ENCODE data around the gene DACT1. TPM values are rescaled to one million over a fixed set of nuclear protein-coding genes. Genes with fewer than 3 reads are reported as not detected.

Gene DACT1
- total RNA-seq, 2 donors from 2014 or later = 36.1 to 50.9 TPM

DNA sequence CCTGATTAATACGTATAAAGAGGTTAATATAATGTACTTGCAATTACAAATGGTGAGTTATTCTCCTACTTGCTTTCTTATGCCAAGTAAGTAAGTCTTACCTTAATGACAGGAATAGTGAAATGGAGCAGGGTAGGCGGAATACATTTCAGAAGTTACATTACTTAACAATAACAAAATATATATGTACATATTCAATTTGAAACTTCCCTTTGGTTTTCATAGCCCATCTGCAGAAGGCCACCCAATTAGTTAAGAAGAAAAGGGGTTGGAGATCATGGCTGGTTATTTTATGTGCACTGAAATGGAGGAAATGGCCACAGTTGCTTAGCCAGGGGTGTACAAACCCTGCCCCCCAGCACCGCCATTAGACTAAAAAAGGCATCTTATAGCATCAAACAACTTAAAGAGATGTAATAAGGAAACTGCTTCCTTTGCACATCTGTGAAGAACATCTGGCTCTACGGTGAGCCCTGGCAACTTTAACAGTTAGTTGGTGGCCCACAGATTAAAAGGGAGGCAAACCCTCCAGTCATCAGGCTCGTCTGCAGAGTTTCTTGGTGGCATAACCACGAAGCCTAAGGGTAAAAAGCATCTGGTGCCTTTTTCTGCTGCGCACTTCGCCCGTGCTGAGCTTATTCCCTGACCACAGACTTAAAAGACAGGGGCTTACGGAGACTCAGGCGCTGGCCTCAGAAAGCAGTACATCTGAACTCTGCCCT is 38.8 kb upstream of the DACT1 start:
- H3K9me3 ChIP-seq = no peaks in the 10 kb centered on the region
- TF ChIP-seq CTCF (IDR thresholded peaks at IDR 0.05) = no peak
- ATAC-seq (ENCODE audit: insufficient number of reproducible peaks, low FRiP score, low read depth) (no peak), DNase-seq (ENCODE audit: low spot score) (no peak)
- H3K36me3 ChIP-seq = no peaks in the 10 kb centered on the region
- no peak overlapping the region for H3K27ac ChIP-seq
- no peak overlapping the region for H3K4me3 ChIP-seq
- H3K27me3 ChIP-seq (replicated peaks; ENCODE audit: insufficient read depth) = no peaks in the 10 kb centered on the region
- no peaks in the 10 kb centered on the region for H3K4me1 ChIP-seq (ENCODE audit: control insufficient read depth in 1 of 2, low read depth in 2 of 2)

- DNase-seq (ENCODE audit: low spot score) (no peak), ATAC-seq (ENCODE audit: insufficient number of reproducible peaks, low FRiP score, low read depth) (no peak)
- H3K27ac ChIP-seq = no peak overlapping the region
- H3K4me3 ChIP-seq = no peak overlapping the region
- TF ChIP-seq CTCF (IDR thresholded peaks at IDR 0.05) = no peak
- H3K36me3 ChIP-seq = no peaks in the 10 kb centered on the region
- no peaks in the 10 kb centered on the region for H3K27me3 ChIP-seq (replicated peaks; ENCODE audit: insufficient read depth)
- no peaks in the 10 kb centered on the region for H3K9me3 ChIP-seq
- no peaks in the 10 kb centered on the region for H3K4me1 ChIP-seq (ENCODE audit: control insufficient read depth in 1 of 2, low read depth in 2 of 2)
Observed at GRCh38 chr14:58599707-58600106, 38.1 kb upstream of the DACT1 start.

GRCh38 chr14:58605465-58605864 is 32.3 kb upstream of the DACT1 start:
- H3K4me3 ChIP-seq = no peak overlapping the region
- TF ChIP-seq CTCF (IDR thresholded peaks at IDR 0.05) = no peak
- ATAC-seq (ENCODE audit: insufficient number of reproducible peaks, low FRiP score, low read depth) (no peak), DNase-seq (ENCODE audit: low spot score) (no peak)
- H3K27ac ChIP-seq = no peak overlapping the region
- no peaks in the 10 kb centered on the region for H3K4me1 ChIP-seq (ENCODE audit: control insufficient read depth in 1 of 2, low read depth in 2 of 2)
- H3K27me3 ChIP-seq (replicated peaks; ENCODE audit: insufficient read depth) = no peaks in the 10 kb centered on the region
- H3K36me3 ChIP-seq = no peaks in the 10 kb centered on the region
- no peaks in the 10 kb centered on the region for H3K9me3 ChIP-seq

GRCh38 chr14:58607131-58607951 is 30.4 kb upstream of the DACT1 start:
- Histone ChIP-seq H3K27ac (no peak overlapping the region), H3K36me3 (no peaks in the 10 kb centered on the region), H3K4me1 (ENCODE audit: control insufficient read depth in 1 of 2, low read depth in 2 of 2) (no peaks in the 10 kb centered on the region), H3K27me3 (replicated peaks; ENCODE audit: insufficient read depth) (no peaks in the 10 kb centered on the region), H3K9me3 (no peaks in the 10 kb centered on the region), H3K4me3 (no peak overlapping the region)
- TF ChIP-seq CTCF (IDR thresholded peaks at IDR 0.05) = no peak
- ATAC-seq (ENCODE audit: insufficient number of reproducible peaks, low FRiP score, low read depth) = no peak
- no peak for DNase-seq (ENCODE audit: low spot score)

GRCh38 chr14:58607952-58608317 is 29.8 kb upstream of the DACT1 start:
- no peak for ATAC-seq (ENCODE audit: insufficient number of reproducible peaks, low FRiP score, low read depth)
- no peaks in the 10 kb centered on the region for H3K4me1 ChIP-seq (ENCODE audit: control insufficient read depth in 1 of 2, low read depth in 2 of 2)
- no peak for DNase-seq (ENCODE audit: low spot score)
- no peaks in the 10 kb centered on the region for H3K27me3 ChIP-seq (replicated peaks; ENCODE audit: insufficient read depth)
- no peak for TF ChIP-seq CTCF (IDR thresholded peaks at IDR 0.05)
- no peak overlapping the region for H3K4me3 ChIP-seq
- H3K27ac ChIP-seq = no peak overlapping the region
- no peaks in the 10 kb centered on the region for H3K9me3 ChIP-seq
- H3K36me3 ChIP-seq = no peaks in the 10 kb centered on the region
